ENCODE results near the gene ASXL2. TPM values are rescaled to one million over a fixed set of nuclear protein-coding genes. Genes with fewer than 3 reads are reported as not detected.

ASXL2 gene
- total and polyA plus RNA-seq, 7 donors = 1.8 to 15.5 (median 10.7) TPM

DNA sequence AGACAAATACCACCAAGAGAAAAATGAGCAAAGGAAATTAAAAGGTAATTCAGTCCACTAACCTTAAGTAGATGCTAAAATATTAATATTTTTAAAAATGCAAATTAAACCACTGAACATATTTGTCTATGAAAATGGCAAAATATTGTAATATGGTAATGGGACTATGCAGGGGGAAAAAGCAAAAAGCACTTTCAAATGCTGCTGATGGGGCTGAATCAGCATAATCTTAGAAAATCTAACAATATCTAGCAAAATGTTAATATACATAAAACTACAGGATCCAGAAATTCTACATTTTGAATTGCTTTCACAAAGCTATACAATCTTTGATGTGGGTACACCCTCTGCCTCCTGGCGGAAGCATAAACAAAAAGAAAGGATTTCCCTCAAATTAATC is 118.0 kb downstream of the ASXL2 start:
- Histone ChIP-seq H3K4me3 (no peak overlapping the region), H3K27me3 (no peaks in the 10 kb centered on the region), H3K4me1 (no peaks in the 10 kb centered on the region), H3K27ac (no peak overlapping the region), H3K36me3 (peaks cover 0 to 38% (median 10%) of the 10 kb centered on the region in 4 donors), H3K9me3 (no peaks in the 10 kb centered on the region)
- DNase-seq = no peak
- intact Hi-C loops (cut with DNase I) = no loop called here
- 92 to 94% methylated on average over 1 of the region's 1 CpG for WGBS, 2 donors
- no peak for TF ChIP-seq EP300 (IDR thresholded peaks at IDR 0.05)
- no peak for TF ChIP-seq POLR2AphosphoS5 (IDR thresholded peaks at IDR 0.05)
- TF ChIP-seq, protein P1, sequence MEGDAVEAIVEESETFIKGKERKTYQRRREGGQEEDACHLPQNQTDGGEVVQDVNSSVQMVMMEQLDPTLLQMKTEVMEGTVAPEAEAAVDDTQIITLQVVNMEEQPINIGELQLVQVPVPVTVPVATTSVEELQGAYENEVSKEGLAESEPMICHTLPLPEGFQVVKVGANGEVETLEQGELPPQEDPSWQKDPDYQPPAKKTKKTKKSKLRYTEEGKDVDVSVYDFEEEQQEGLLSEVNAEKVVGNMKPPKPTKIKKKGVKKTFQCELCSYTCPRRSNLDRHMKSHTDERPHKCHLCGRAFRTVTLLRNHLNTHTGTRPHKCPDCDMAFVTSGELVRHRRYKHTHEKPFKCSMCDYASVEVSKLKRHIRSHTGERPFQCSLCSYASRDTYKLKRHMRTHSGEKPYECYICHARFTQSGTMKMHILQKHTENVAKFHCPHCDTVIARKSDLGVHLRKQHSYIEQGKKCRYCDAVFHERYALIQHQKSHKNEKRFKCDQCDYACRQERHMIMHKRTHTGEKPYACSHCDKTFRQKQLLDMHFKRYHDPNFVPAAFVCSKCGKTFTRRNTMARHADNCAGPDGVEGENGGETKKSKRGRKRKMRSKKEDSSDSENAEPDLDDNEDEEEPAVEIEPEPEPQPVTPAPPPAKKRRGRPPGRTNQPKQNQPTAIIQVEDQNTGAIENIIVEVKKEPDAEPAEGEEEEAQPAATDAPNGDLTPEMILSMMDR (IDR thresholded peaks at IDR 0.05) = no peak
- TF ChIP-seq POLR2A (IDR thresholded peaks at IDR 0.05) = no peak

DNA sequence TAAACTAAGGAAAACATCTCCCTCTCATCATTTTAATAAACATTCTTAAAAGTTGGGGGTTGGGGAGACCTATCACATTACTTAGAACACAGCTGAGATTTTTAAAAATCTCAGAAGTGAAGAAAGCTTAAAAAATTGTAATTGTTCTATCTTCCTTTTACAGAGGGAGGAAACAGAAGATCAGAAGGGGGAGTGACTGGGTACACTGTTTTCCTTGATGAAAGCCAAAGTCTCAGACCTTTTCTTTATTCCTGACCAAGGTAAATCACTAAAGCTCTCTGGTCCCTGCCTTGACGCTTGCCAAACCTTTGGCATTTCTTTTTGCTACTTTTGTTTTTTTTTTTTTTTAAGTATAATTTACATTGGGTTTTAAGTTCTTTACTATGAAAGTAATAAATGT is 119.9 kb downstream of the ASXL2 start:
- H3K4me3 ChIP-seq = no peak overlapping the region
- H3K4me1 ChIP-seq = no peaks in the 10 kb centered on the region
- no peak for DNase-seq
- peaks cover 0 to 54% (median 21%) of the 10 kb centered on the region in 4 donors for H3K36me3 ChIP-seq
- no peaks in the 10 kb centered on the region for H3K9me3 ChIP-seq
- no peak for TF ChIP-seq EP300 (IDR thresholded peaks at IDR 0.05)
- no peak for TF ChIP-seq POLR2A (IDR thresholded peaks at IDR 0.05)
- TF ChIP-seq POLR2AphosphoS5 (IDR thresholded peaks at IDR 0.05) = no peak
- TF ChIP-seq, protein P1 (IDR thresholded peaks at IDR 0.05) = no peak
- intact Hi-C loops (cut with DNase I) = no loop called here
- no peak overlapping the region for H3K27ac ChIP-seq
- WGBS, 2 donors = 31 to 79% methylated on average over 1 of the region's 1 CpG
- no peaks in the 10 kb centered on the region for H3K27me3 ChIP-seq

DNA sequence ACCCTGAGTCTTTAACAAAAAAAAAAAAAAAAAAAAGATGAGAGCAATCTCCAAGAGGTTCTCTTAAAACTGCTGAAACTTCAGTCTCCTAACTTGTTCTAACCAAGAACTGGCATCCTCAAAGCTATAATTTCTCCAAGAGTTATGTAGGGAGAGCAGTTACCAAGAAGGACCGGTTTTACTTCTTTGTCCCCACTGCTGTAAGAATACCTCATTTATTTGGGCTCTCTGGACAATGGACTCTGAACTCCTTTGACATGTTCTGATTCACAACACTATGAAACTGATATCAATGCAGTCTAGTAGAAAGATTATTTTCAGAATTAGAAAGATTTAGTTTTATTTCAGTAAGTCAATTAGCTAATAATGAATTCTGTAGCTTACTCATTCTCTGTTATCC is 120.4 kb downstream of the ASXL2 start:
- intact Hi-C loops (cut with DNase I) = no loop called here
- no peak for DNase-seq
- Histone ChIP-seq H3K4me1 (no peaks in the 10 kb centered on the region), H3K27ac (no peak overlapping the region), H3K36me3 (peaks cover 0 to 58% (median 23%) of the 10 kb centered on the region in 4 donors), H3K27me3 (no peaks in the 10 kb centered on the region), H3K4me3 (no peak overlapping the region), H3K9me3 (no peaks in the 10 kb centered on the region)
- 23 to 81% methylated on average over 1 of the region's 1 CpG for whole genome bisulfite sequencing, 2 donors
- TF ChIP-seq EP300 (IDR thresholded peaks at IDR 0.05) = no peak
- TF ChIP-seq, protein P1 (IDR thresholded peaks at IDR 0.05) = no peak
- no peak for TF ChIP-seq POLR2A (IDR thresholded peaks at IDR 0.05)
- TF ChIP-seq POLR2AphosphoS5 (IDR thresholded peaks at IDR 0.05) = no peak

DNA sequence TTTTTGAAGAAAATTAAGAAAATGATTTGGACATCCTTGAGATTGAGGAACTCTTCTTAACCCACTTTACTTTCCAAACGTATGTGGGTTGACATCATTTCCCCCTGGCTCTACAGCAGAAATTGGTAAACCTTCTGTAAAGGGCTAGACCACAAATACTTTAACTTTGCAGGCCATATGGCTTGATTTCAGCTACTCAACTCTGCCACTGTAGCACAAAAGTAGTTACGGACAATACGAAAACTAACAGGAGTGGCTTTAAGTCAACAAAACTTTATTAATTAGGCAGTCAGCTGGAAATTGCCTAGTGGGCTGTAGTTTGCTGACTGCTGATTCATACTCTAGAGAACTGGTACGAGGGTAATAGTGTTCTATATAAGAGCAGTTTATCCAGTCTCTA is 121.8 kb downstream of the ASXL2 start:
- peaks cover 0 to 72% (median 25%) of the 10 kb centered on the region in 4 donors for H3K36me3 ChIP-seq
- intact Hi-C loops (cut with DNase I) = no loop called here

More for the DNA sequence above, 121.8 kb downstream of the ASXL2 start:
- WGBS, 2 donors = 85 to 88% methylated on average over 4 of the region's 4 CpGs
- Histone ChIP-seq H3K27me3 (no peaks in the 10 kb centered on the region), H3K4me3 (no peak overlapping the region), H3K4me1 (no peaks in the 10 kb centered on the region), H3K27ac (no peak overlapping the region), H3K9me3 (no peaks in the 10 kb centered on the region)
- TF ChIP-seq, protein P1 (IDR thresholded peaks at IDR 0.05) = no peak
- TF ChIP-seq POLR2A (IDR thresholded peaks at IDR 0.05) (no peak), POLR2AphosphoS5 (IDR thresholded peaks at IDR 0.05) (no peak), EP300 (IDR thresholded peaks at IDR 0.05) (no peak)
- DNase-seq = no peak
